A549 treated with GW870086 at 1 μM for 4 hours (cell line): ENCODE measurements around the gene TUB. TPM values are rescaled to one million over a fixed set of nuclear protein-coding genes. Genes with fewer than 3 reads are reported as not detected.

ENCODE experiments used
- total RNA-seq: library from RNA; stranded (reverse); fragments of 200-300 nt; extraction: Qiagen RNA extraction; gene quantifications from 5 replicates; pipeline ENCODE4 v1.2.3, GENCODE V29; 2022; ENCODE audit warnings: low read depth

The TUB gene, protein sequence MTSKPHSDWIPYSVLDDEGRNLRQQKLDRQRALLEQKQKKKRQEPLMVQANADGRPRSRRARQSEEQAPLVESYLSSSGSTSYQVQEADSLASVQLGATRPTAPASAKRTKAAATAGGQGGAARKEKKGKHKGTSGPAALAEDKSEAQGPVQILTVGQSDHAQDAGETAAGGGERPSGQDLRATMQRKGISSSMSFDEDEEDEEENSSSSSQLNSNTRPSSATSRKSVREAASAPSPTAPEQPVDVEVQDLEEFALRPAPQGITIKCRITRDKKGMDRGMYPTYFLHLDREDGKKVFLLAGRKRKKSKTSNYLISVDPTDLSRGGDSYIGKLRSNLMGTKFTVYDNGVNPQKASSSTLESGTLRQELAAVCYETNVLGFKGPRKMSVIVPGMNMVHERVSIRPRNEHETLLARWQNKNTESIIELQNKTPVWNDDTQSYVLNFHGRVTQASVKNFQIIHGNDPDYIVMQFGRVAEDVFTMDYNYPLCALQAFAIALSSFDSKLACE
- 4.7 to 7.2 TPM (median 6.1 TPM) in 5 replicates for total RNA-seq

DNA sequence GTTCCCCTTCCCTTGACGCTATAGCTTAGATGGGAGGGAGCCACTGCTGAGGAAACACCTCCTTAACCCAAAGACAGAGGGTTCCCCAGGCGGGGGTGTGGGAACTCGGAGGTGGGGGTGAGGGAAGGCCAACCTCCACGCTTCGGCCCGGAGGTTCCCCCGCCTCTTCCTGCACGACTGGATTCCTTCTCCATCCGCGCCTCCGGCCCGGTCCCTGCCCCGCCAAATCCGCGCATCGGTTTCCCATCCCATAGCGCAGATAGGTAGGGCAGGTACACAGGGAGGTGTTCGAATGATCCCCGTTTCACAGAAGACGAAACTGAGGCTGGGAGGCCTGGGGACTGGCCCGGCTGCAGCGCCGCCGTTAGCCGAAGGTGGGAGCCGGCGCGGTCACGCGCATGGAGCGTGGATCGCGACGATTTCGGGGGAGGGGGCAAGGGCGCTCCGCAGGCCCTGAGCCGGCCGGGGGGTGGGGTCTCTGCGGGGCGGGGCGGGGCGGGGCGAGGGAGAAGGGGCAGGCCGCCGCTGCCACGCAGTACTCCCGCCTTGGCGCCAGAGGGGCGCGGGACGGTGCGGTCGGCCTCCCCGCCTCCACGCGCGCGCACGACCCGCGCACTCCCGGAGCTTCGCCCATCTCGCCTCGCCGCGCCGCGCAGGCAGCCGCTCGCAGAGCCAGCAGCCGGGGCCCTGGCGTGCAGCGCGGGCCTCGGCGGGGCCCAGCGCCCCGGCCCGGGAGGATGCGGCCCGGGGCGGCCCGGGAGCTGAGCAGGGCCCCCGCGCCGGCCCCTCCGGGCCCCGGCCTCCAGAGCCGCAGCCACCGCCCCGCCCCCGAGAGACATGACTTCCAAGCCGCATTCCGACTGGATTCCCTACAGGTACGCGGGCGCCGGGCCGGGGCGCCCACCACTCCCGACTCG lies at the start of gene TUB:
Gene TUB (plus strand): TSS at position 538 of the 917 bp plus-strand sequence. CDS start 300 bp downstream, at position 838.

Other genes with a start within 250 kb of the TUB start
- gene OR10A6, start 149.9 kb upstream of the TUB start, total RNA-seq: not detected in 5 replicates
- gene OR10A3, start 139.5 kb upstream of the TUB start, total RNA-seq: not detected in 5 replicates
- not detected in 5 replicates for gene NLRP10, start 115.8 kb upstream of the TUB start, total RNA-seq
- gene EIF3F, start 93.9 kb upstream of the TUB start, total RNA-seq: 319 to 415 TPM (median 335 TPM) in 5 replicates
- 1.4 to 3.2 TPM (median 2.1 TPM) in 5 replicates for gene RIC3, start 87.8 kb downstream of the TUB start, total RNA-seq
- 2.0 to 3.3 TPM (median 2.5 TPM) in 5 replicates for gene LMO1, start 182.7 kb downstream of the TUB start, total RNA-seq